A549 (cell line): ENCODE measurements around the gene ZNF786. TPM values are rescaled to one million over a fixed set of nuclear protein-coding genes. Genes with fewer than 3 reads are reported as not detected.

Experiments used
- ATAC-seq, 2 experiments: fragments of 200-7000 bp in 1 of 2; fragments of >200 bp in 1 of 2; cut with Nextera tagmentation in 1 of 2; cut with Tn5 transposase in 1 of 2; 3 replicates each; pipeline versions ENCODE4 v1.8.0 to v1.9.1; 2018 to 2020; ENCODE audit warnings: mild to moderate bottlenecking in 1 of 2, moderate library complexity in 1 of 2
- CTCF ChIA-PET: fragments of 300-600 bp; sonication (Branson Sonifier 250); formaldehyde crosslinking; extraction: SDS; loops from one replicate; lab custom pipeline; 2021; ENCODE audit warnings: antibody characterized with exemption, inconsistent platforms; lab: Yijun Ruan, JAX
- POLR2A ChIA-PET: fragments of 350-600 bp; formaldehyde crosslinking; extraction: SDS; loops from one replicate; lab custom pipeline; 2021; ENCODE audit warnings: antibody characterized with exemption, inconsistent platforms; lab: Yijun Ruan, JAX
- DNase-seq, 2 experiments: peaks; one replicate each; pipeline versions ENCODE4 v3.0.0 to v3.0.0-alpha.2; 2011 to 2016; ENCODE audit warnings: low read depth in 1 of 2, low spot score in 1 of 2
- FAIRE-seq: peaks from 2 replicates; lab custom pipeline; 2011; peaks lifted over from hg19 to GRCh38; lab: Jason Lieb, UNC
- H3K27ac ChIP-seq, 2 experiments: fragments of >200 bp; sonication (Bioruptor Twin); formaldehyde crosslinking; 3 replicates each; pipeline ENCODE4 v1.5.1; 2016 to 2017
- H3K4me1 ChIP-seq: fragments of >200 bp; sonication (Bioruptor Twin); formaldehyde crosslinking; 3 replicates; pipeline ENCODE4 v1.6.1; 2016
- H3K4me2 ChIP-seq: fragments of >200 bp; sonication (Bioruptor Twin); formaldehyde crosslinking; 3 replicates; pipeline ENCODE4 v1.6.1; 2016
- H3K4me3 ChIP-seq: fragments of >200 bp; sonication (Bioruptor Twin); formaldehyde crosslinking; 3 replicates; pipeline ENCODE4 v1.5.1; 2016
- H3K9me3 ChIP-seq: fragments of >200 bp; sonication (Bioruptor Twin); formaldehyde crosslinking; 3 replicates; pipeline ENCODE4 v1.6.1; 2016
- ATOH8 ChIP-seq: fragments of 250-450 bp; sonication (Bioruptor Pico); IDR thresholded peaks from 2 replicates; pipeline ENCODE4 v1.5.0; 2020; ENCODE audit warnings: low read depth, mild to moderate bottlenecking, moderate library complexity
- CBX8 ChIP-seq: fragments of 200-600 bp; sonication (generic); IDR thresholded peaks from 2 replicates; pipeline ENCODE4 v1.6.1; 2016
- CHD2 ChIP-seq: fragments of 150-350 bp; IDR thresholded peaks from 2 replicates; pipeline ENCODE4 v1.6.1; 2014; ENCODE audit warnings: low read length; ENCODE audit not compliant: partially characterized antibody
- CHD4 ChIP-seq: fragments of 200-600 bp; sonication (generic); IDR thresholded peaks from 2 replicates; pipeline ENCODE4 v1.6.1; 2016; ENCODE audit warnings: antibody characterized with exemption, mild to moderate bottlenecking, borderline replicate concordance
- EP300 ChIP-seq, 2 experiments: fragments of >200 bp; sonication (Bioruptor Twin); formaldehyde crosslinking; IDR thresholded peaks; 2 replicates in 1 of 2; 3 replicates in 1 of 2; pipeline ENCODE4 v1.6.1; 2016 to 2017
- ESRRA ChIP-seq: fragments of 150-350 bp; IDR thresholded peaks from 2 replicates; pipeline ENCODE4 v1.6.1; 2014; ENCODE audit warnings: mild to moderate bottlenecking, low read length, borderline replicate concordance
- FOSB ChIP-seq: fragments of 250-450 bp; sonication (Bioruptor Pico); IDR thresholded peaks from 2 replicates; pipeline ENCODE4 v1.5.0; 2020; ENCODE audit warnings: mild to moderate bottlenecking, moderate library complexity
- GATA3 ChIP-seq: IDR thresholded peaks from 2 replicates; pipeline ENCODE4 v1.6.1; 2012; ENCODE audit warnings: borderline replicate concordance
- HDAC2 ChIP-seq: fragments of 200-600 bp; sonication (generic); IDR thresholded peaks from 2 replicates; pipeline ENCODE4 v1.6.1; 2016
- HMGXB4 ChIP-seq: fragments of 250-450 bp; sonication (Bioruptor Pico); IDR thresholded peaks from 2 replicates; pipeline ENCODE4 v1.5.0; 2021; ENCODE audit warnings: mild to moderate bottlenecking, moderate library complexity, borderline replicate concordance
- KDM1A ChIP-seq: fragments of 200-600 bp; sonication (generic); IDR thresholded peaks from 2 replicates; pipeline ENCODE4 v1.6.1; 2016; ENCODE audit warnings: low read depth, mild to moderate bottlenecking
- KDM5A ChIP-seq: fragments of 200-600 bp; sonication (generic); IDR thresholded peaks from 2 replicates; pipeline ENCODE4 v1.6.1; 2016; ENCODE audit warnings: antibody characterized with exemption, mild to moderate bottlenecking
- MAZ ChIP-seq: fragments of 150-350 bp; IDR thresholded peaks from 2 replicates; pipeline ENCODE4 v1.6.1; 2014; ENCODE audit warnings: antibody characterized with exemption, low read depth, low read length, borderline replicate concordance
- POLR2A ChIP-seq: IDR thresholded peaks from 2 replicates; pipeline ENCODE4 v1.6.1; 2012; ENCODE audit warnings: mild to moderate bottlenecking, low read length
- RCOR1 ChIP-seq: fragments of 150-350 bp; IDR thresholded peaks from 2 replicates; pipeline ENCODE4 v1.6.1; 2014; ENCODE audit warnings: antibody characterized with exemption, low read length, low read depth
- RFX5 ChIP-seq: fragments of 450-650 bp; IDR thresholded peaks from 2 replicates; pipeline ENCODE4 v1.7.1; 2014; ENCODE audit warnings: antibody characterized with exemption, mild to moderate bottlenecking, moderate library complexity
- RNF2 ChIP-seq: fragments of 200-600 bp; sonication (generic); IDR thresholded peaks from 2 replicates; pipeline ENCODE4 v1.6.1; 2016; ENCODE audit warnings: low read depth, mild to moderate bottlenecking, antibody characterized with exemption, moderate library complexity, borderline replicate concordance
- SMC3 ChIP-seq: fragments of >200 bp; sonication (Bioruptor Twin); formaldehyde crosslinking; IDR thresholded peaks from 3 replicates; pipeline ENCODE4 v1.6.1; 2018; ENCODE audit warnings: inconsistent platforms
- SREBF2 ChIP-seq: fragments of 450-650 bp; IDR thresholded peaks from 2 replicates; pipeline ENCODE4 v1.6.1; 2014; ENCODE audit warnings: mild to moderate bottlenecking, moderate library complexity
- TFCP2L1 ChIP-seq: fragments of 250-450 bp; sonication (Bioruptor Pico); IDR thresholded peaks from 2 replicates; pipeline ENCODE4 v1.5.0; 2021; ENCODE audit warnings: mild to moderate bottlenecking
- TP53 ChIP-seq: fragments of 250-450 bp; sonication (Bioruptor Pico); IDR thresholded peaks from 2 replicates; pipeline ENCODE4 v1.5.0; 2021; ENCODE audit warnings: mild to moderate bottlenecking, moderate library complexity
- USF2 ChIP-seq: fragments of 450-650 bp; IDR thresholded peaks from 2 replicates; pipeline ENCODE4 v1.6.1; 2014; ENCODE audit warnings: antibody characterized with exemption
- WGBS: methylation state at CpG from one replicate; pipeline ENCODE4 v1.1.6; 2017; ENCODE audit errors: missing lambda C conversion rate; 5-methylcytosine and 5-hydroxymethylcytosine counted together
- polyA plus RNA-seq, 4 experiments: library from polyadenylated mRNA; depleted of rRNA in 3 of 4; stranded (reverse); fragments of >200 nt; fragmentation: RNase III in 1 of 4; extraction: RNeasy Plus Mini Kit Qiagen cat#74134 plus additional on column Dnase treatment in 1 of 4; gene quantifications; 2 replicates in 3 of 4; 3 replicates in 1 of 4; pipeline ENCODE4 v1.2.3, GENCODE V29; 2011 to 2017

Gene ZNF786
- polyA plus RNA-seq, 2 of the 4 experiments (the other 2 are of a cell fraction) = 4.6 to 4.9 TPM

GRCh38 chr7:149085866-149086265, 4.7 kb downstream of the ZNF786 start (continued):
- TF ChIP-seq RCOR1 (no peak), CHD2 (no peak), MAZ (no peak), HDAC2 (no peak), SMC3 (no peak), CBX8 (no peak), SREBF2 (no peak)

GRCh38 chr7:149084407-149084806, 6.1 kb downstream of the ZNF786 start:
- ChIA-PET CTCF (interaction anchor here (0.6 to 3.1 kb wide), 3 partner anchors 12 to 44 kb away, joined by 3 to 27 read pairs (median 6); no protein-coding TSS in a partner anchor), POLR2A (no interaction called here)
- Histone ChIP-seq H3K27ac (no peak overlapping the region), H3K4me2 (no peak overlapping the region), H3K9me3 (peaks cover 8% of the 10 kb centered on the region; the same call in 2 of the 3 replicates), H3K4me3 (no peak overlapping the region), H3K4me1 (peaks cover 2% of the 10 kb centered on the region; the same call in 1 of the 3 replicates)
- FAIRE-seq (no peak), ATAC-seq (no peak), DNase-seq (no peak)
- WGBS = 90% methylated on average over 2 of the region's 2 CpGs
- TF ChIP-seq KDM1A (no peak), ESRRA (no peak), POLR2A (no peak), RFX5 (no peak), GATA3 (no peak)

- TF ChIP-seq USF2 (no peak), CHD4 (no peak)
- CTCF ChIA-PET = no interaction called here
- Histone ChIP-seq H3K4me1 (no peaks in the 10 kb centered on the region), H3K4me2 (no peak overlapping the region), H3K9me3 (peaks cover 8% of the 10 kb centered on the region; the same call in 2 of the 3 replicates), H3K4me3 (no peak overlapping the region), H3K27ac (no peak overlapping the region)
- no peak for DNase-seq
- WGBS = 92% methylated on average over 6 of the region's 6 CpGs
- no peak for FAIRE-seq
- ATAC-seq = no peak
- POLR2A ChIA-PET = no interaction called here
These were observed 8.6 kb downstream of the ZNF786 start for GRCh38 chr7:149081914-149082313.

- H3K9me3 ChIP-seq = no peaks in the 10 kb centered on the region
- 84% methylated on average over 9 of the region's 9 CpGs for WGBS
- no peak overlapping the region for H3K4me2 ChIP-seq
- ATAC-seq = no peak
- POLR2A ChIA-PET = no interaction called here
- H3K4me1 ChIP-seq = no peaks in the 10 kb centered on the region
- TF ChIP-seq KDM5A = no peak
- no peak for TF ChIP-seq RNF2
- no peak for TF ChIP-seq EP300 (IDR thresholded peaks at IDR 0.05)
- no peak for TF ChIP-seq CBX8
- TF ChIP-seq RCOR1 = no peak
- no peak for TF ChIP-seq KDM1A
- TF ChIP-seq HMGXB4 (CRISPR knock-in tag) = no peak
- no peak for TF ChIP-seq ATOH8
- TF ChIP-seq TP53 (CRISPR knock-in tag) = no peak
- no peak for TF ChIP-seq GATA3
- no peak for TF ChIP-seq TFCP2L1
- TF ChIP-seq USF2 = no peak
- TF ChIP-seq FOSB (CRISPR knock-in tag) = no peak
- TF ChIP-seq CHD4 = no peak
- H3K4me3 ChIP-seq = no peak overlapping the region
- DNase-seq = no peak
- no peak overlapping the region for H3K27ac ChIP-seq
- no peak for FAIRE-seq
- CTCF ChIA-PET = interaction anchor here (1.4 to 5.7 kb wide), 2 partner anchors 8 to 12 kb away, joined by 3 to 33 read pairs; no protein-coding TSS in a partner anchor
These were observed 12.9 kb downstream of the ZNF786 start for GRCh38 chr7:149077594-149077993.
